GM12875 (cell line): Measurements from ENCODE around the gene SMNDC1.

Experiments used
- H3K4me3 ChIP-seq: one replicate; pipeline ENCODE4 v1.5.1; 2011; ENCODE audit warnings: low read depth, low read length, control low read depth
- TF ChIP-seq, protein P1 (sequence below): IDR thresholded peaks from 2 replicates; pipeline ENCODE4 v1.5.1; 2011; ENCODE audit warnings: low read depth, mild to moderate bottlenecking, control low read depth, inconsistent platforms, low read length, moderate library complexity, borderline replicate concordance; ENCODE audit not compliant: insufficient read depth

SMNDC1 gene

DNA sequence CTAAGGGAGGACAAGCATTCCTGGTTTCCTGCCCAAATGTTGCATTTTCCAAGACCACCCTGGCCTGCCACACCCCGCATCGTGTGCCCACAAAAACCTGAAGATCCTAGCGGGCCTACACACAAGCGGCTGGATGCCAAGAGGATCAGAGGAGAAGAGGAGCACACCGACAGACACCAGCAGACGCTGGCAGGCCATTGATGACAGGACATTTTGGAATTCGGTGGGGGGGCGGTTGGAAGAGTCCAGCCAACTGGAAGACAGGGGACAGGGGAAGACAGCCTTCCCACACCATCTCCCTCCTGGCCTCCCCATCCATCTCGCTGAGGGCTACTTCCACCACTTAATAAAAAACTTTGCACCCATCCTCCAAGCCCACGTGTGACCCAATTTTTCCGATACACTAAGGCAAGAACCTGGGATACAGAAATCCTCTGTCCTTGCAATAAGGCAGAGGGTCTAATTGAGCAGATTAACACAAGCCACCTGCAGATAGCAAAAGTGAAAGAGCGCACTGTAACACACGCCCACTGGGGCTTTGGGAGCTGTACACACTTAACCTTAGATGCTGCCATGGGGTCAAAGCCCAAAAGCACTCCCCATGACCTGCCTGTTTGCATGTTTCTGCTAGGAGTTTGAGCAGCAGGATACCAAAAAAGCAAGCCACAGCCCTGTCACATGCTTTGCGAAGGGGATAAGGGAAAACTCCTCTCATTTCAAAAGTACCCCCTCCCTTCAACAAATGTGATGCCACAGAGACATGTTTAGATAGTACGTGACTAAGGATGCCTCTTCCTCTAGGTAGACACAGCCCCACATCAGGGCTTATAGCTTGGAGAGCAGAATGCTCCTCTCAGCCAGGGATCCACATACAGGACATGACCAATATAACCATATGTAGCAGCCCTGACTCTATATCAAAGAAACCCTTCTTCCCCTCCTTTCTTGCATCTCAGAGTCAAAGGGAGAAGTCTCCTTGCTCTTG is 13.4 kb upstream of the SMNDC1 start:
- TF ChIP-seq, protein P1, sequence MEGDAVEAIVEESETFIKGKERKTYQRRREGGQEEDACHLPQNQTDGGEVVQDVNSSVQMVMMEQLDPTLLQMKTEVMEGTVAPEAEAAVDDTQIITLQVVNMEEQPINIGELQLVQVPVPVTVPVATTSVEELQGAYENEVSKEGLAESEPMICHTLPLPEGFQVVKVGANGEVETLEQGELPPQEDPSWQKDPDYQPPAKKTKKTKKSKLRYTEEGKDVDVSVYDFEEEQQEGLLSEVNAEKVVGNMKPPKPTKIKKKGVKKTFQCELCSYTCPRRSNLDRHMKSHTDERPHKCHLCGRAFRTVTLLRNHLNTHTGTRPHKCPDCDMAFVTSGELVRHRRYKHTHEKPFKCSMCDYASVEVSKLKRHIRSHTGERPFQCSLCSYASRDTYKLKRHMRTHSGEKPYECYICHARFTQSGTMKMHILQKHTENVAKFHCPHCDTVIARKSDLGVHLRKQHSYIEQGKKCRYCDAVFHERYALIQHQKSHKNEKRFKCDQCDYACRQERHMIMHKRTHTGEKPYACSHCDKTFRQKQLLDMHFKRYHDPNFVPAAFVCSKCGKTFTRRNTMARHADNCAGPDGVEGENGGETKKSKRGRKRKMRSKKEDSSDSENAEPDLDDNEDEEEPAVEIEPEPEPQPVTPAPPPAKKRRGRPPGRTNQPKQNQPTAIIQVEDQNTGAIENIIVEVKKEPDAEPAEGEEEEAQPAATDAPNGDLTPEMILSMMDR: no peak
- no peak overlapping the region for H3K4me3 ChIP-seq

DNA sequence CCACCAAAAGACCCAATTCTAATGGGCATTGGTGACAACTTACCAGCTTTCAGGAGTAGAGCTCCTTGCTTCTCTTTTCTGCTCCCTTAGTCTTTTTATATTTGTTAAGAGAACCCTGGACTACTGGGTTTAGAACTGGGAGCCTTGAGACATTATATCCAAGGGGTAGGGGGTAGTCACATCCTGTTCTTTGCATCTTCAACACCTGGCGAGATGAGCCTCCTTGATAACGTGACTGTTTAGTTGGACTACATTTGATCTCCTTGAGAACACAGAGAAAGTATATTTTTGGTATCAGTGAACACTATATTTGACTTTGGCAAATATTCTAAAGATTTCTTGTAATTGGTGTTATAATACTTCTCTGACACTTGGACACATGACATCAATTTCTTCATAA is 9.0 kb upstream of the SMNDC1 start:
- H3K4me3 ChIP-seq: no peak overlapping the region
- TF ChIP-seq, protein P1: no peak

DNA sequence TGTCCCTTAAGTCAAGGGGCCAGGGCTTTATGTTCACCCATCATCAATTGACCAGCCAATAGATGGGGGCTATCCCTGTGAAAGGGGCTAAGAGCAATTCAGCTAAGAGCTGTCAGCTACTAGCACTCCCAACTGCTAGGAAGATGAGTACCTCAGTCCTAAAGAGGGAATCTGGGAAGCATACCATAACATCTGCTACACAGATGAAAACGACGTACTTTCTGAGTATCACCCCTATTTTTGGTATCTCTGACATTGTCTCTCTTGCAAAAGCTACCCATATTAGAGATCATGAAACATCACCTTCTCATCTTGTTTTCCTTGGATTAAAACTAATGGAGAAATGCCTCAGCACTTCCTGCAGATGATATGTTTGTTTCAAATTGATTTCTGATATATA is 7.5 kb upstream of the SMNDC1 start:
- H3K4me3 ChIP-seq: no peak overlapping the region
- TF ChIP-seq, protein P1: no peak

DNA sequence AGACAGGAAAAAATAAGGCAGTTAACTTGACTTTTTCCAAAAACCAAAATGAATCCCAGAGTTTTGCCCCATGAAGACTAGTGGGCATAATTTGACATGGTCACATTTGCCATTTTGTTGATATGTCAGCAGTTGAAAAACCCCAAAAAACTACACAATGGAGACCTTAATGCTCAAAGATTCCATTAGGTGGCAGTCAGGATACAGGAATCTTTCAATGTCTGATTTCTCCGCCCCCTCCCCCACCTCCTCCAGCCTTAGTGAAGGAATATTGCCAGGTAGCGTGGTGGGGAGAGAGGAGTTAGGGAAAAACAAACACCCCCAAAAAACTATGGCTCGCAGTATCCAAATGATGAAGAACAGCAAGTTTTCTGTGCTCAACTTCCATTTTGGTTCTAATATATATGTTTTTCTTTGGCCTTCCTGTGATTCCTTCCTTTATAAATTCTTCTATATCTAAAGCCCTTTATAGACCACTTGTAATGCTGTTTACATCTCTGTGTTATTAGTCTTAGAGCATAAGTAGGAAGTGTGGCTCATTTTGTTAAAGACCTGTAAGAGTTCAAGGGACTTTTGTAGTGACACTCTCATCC is 6.7 kb upstream of the SMNDC1 start:
- no peak overlapping the region for H3K4me3 ChIP-seq
- TF ChIP-seq, protein P1: peak; percentile 62

DNA sequence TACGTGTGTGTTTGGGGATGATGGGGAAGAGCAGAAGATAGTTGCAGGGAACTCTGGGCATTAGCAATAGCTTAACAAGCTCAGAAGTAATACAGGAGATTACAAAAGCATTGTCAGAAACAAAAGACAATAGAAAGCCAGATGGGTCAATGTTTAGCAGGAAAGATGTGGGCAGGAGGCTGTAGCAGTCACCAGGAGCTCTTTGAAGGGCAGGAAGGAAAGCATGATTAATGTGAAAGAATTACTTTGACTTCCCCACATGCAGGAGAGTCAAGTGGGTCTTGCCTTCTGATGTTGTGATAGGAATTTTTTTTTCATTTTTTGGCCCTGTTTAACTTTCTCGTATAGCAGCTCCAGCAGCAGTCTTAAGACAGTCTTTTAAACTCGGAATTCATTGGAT is 6.0 kb upstream of the SMNDC1 start:
- TF ChIP-seq, protein P1: no peak
- H3K4me3 ChIP-seq: no peak overlapping the region

DNA sequence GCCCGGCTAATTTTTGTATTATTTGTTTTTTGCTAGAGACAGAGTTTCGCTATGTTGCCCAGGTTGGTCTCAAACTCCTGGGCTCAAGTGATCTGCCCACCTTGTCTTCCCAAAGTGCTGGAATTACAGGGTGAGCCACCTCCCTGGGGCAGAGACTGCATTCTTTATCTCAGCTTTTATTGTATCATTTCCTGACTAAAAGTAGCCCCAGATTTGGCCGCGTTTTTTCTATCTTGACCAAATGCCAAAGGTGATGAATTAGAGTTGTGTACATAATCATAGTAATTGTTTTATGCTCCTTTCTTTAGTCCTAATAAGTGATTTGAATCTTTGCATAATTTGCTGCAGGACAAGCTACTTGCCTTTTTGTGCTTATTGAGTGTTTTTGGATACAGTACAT is 3.1 kb upstream of the SMNDC1 start:
- no peak overlapping the region for H3K4me3 ChIP-seq
- TF ChIP-seq, protein P1: no peak

DNA sequence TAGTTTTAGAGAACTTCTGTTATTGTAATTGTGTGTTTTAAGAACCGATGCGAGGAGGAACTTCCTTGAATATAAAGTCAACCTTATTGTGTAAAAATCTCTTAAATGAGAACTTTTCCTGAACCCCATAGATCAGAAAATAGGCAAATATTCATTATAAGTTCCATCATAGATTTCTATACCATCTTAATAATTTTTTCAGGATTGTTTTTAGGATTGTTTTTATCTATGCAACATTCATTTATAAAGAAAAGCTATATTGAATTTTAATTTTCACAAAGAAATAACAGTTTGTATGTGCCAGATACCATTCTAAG is 1.7 kb upstream of the SMNDC1 start:
- TF ChIP-seq, protein P1: no peak
- no peak overlapping the region for H3K4me3 ChIP-seq
